ENCODE results near the gene MAML2. TPM values are rescaled to one million over a fixed set of nuclear protein-coding genes. Genes with fewer than 3 reads are reported as not detected.

Gene MAML2
- total and polyA plus RNA-seq, 10 donors: 2.7 to 43.4 (median 27.2) TPM

DNA sequence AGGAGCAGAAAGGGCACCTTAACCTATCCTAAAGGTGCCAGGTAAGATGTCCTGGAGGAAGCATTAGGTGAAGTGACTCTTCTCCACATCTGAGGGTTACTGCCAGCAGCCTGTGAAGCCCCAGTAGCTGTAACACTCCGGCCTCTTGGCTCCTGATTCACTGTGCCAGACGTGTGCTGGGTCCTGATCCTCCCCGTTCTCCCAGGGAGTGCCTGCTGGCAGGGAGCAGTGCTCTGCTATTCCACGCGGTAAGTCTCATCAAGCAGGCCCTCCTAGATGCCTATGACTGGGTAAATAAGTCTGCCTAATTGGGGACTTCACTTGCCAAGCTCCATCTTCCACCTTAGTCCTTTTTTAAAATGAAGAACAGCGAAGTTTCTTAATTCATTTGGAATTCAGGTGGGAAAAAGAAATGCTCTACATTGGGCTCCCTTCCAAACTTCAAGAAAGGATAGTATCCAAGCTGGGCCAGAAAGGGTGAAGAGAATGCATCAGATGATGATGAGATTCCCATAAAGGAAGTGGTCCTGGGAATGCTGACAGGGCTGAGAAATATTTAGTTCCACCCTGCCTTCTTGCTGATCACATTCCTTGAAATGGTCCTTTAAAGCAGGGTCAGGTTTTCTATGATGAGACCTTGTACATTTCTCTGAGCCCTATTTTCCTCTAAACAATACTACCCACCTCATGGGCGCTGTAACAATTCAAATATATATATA, 188.0 kb downstream of the MAML2 start:
- WGBS, 5 donors: 82 to 95% (median 88%) methylated on average over 7 of the region's 7 CpGs
- Histone ChIP-seq H3K4me1 (peaks cover 27 to 65% (median 45%) of the 10 kb centered on the region in 6 donors), H3K36me3 (no peaks in the 10 kb centered on the region), H3K9me3 (no peaks in the 10 kb centered on the region), H3K27ac (peak overlapping the region; percentile 20 to 85 (median 78)), H3K4me3 (no peak overlapping the region), H3K27me3 (replicated peaks in 1 of 7) (no peaks in the 10 kb centered on the region)
- TF ChIP-seq POLR2AphosphoS5 (IDR thresholded peaks at IDR 0.05) (no peak), POLR2A (IDR thresholded peaks at IDR 0.05) (no peak)
- intact Hi-C loops (cut with DNase I; ENCODE audit: low total_unique reads): no loop called here
- DNase-seq: no peak

DNA sequence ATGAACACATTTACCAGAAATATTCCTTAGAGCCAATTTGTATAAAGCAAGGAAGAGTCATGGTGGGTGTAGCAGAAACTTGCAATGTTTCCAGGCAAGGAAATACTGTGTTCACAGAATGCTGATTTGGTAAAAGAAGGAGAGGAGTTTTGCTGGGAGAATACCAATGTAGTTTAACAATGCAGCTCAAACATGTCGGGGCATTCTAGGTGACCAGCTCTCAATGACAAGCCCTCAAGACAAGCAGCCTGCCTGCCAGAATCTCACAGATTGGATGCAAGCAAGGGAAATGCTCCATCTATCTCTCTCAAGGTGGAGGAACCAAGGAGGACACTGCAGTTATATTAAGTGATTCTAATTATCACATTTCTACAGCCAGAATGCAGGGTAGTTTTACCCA, 190.4 kb downstream of the MAML2 start:
- 86 to 100% (median 95%) methylated on average over 1 of the region's 1 CpG for WGBS, 5 donors
- H3K27ac ChIP-seq: no peak overlapping the region
- intact Hi-C loops (cut with DNase I; ENCODE audit: low total_unique reads): no loop called here
- H3K27me3 ChIP-seq (replicated peaks in 1 of 7): no peaks in the 10 kb centered on the region
- no peaks in the 10 kb centered on the region for H3K9me3 ChIP-seq
- TF ChIP-seq POLR2AphosphoS5 (IDR thresholded peaks at IDR 0.05) (no peak), POLR2A (IDR thresholded peaks at IDR 0.05) (no peak)
- TF ChIP-seq, protein P1, sequence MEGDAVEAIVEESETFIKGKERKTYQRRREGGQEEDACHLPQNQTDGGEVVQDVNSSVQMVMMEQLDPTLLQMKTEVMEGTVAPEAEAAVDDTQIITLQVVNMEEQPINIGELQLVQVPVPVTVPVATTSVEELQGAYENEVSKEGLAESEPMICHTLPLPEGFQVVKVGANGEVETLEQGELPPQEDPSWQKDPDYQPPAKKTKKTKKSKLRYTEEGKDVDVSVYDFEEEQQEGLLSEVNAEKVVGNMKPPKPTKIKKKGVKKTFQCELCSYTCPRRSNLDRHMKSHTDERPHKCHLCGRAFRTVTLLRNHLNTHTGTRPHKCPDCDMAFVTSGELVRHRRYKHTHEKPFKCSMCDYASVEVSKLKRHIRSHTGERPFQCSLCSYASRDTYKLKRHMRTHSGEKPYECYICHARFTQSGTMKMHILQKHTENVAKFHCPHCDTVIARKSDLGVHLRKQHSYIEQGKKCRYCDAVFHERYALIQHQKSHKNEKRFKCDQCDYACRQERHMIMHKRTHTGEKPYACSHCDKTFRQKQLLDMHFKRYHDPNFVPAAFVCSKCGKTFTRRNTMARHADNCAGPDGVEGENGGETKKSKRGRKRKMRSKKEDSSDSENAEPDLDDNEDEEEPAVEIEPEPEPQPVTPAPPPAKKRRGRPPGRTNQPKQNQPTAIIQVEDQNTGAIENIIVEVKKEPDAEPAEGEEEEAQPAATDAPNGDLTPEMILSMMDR (IDR thresholded peaks at IDR 0.05 in 8 of 11, conservative IDR thresholded peaks at IDR 0.05 in 3 of 11): no peak
- no peak overlapping the region for H3K4me3 ChIP-seq
- H3K36me3 ChIP-seq: no peaks in the 10 kb centered on the region
- peaks cover 20 to 58% (median 35%) of the 10 kb centered on the region in 6 donors for H3K4me1 ChIP-seq
- no peak for DNase-seq

DNA sequence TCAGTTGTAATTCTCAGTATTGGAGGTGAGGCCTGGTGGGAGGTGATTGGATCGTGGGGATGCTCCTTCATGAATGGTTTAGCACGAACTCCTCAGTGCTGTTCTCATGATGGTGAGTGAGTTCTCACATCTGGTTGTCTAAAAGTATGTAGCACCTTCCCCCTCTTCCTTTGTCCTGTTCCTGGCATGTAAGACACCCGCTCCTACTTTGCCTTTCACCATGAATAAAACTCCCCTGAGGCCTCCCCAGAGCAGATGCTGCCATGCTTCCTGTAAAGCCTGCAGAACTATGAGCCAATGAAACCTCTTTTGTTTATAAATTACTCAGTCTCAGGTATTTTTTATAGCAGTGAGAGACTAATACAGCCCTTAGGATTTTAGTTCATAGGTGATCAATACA, 191.5 kb downstream of the MAML2 start:
- DNase-seq: no peak
- intact Hi-C loops (cut with DNase I; ENCODE audit: low total_unique reads): no loop called here
- 77 to 86% (median 83%) methylated on average over 3 of the region's 3 CpGs for WGBS, 5 donors
- peaks cover 9 to 54% (median 26%) of the 10 kb centered on the region in 6 donors for H3K4me1 ChIP-seq
- H3K27ac ChIP-seq: no peak overlapping the region
- TF ChIP-seq POLR2A (IDR thresholded peaks at IDR 0.05) (no peak), POLR2AphosphoS5 (IDR thresholded peaks at IDR 0.05) (no peak)
- TF ChIP-seq, protein P1 (IDR thresholded peaks at IDR 0.05 in 8 of 11, conservative IDR thresholded peaks at IDR 0.05 in 3 of 11): no peak
- H3K4me3 ChIP-seq: no peak overlapping the region
- no peaks in the 10 kb centered on the region for H3K27me3 ChIP-seq (replicated peaks in 1 of 7)
- H3K9me3 ChIP-seq: no peaks in the 10 kb centered on the region
- no peaks in the 10 kb centered on the region for H3K36me3 ChIP-seq

DNA sequence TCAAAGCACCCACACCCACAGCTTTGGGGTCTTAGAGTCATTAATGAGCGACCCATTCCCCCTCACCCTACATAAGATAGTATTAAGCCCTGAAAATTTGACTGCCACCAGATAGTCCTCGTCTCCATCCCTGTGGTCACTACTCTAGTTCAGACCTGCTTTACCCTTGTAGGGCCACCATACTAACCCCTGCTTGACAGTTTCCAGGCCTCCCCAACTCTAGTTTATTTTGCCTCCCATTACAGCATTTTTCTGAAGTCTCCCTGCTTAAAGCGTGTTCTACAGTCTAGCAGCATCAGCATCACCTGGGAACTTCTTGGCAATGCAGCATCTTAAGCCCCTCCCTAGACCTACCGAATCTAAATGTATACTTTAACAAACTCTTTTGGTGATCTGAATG, 192.4 kb downstream of the MAML2 start:
- Histone ChIP-seq H3K27ac (no peak overlapping the region), H3K4me1 (peaks cover 0 to 50% (median 17%) of the 10 kb centered on the region in 6 donors), H3K9me3 (no peaks in the 10 kb centered on the region), H3K4me3 (no peak overlapping the region), H3K27me3 (replicated peaks in 1 of 7) (no peaks in the 10 kb centered on the region), H3K36me3 (no peaks in the 10 kb centered on the region)
- DNase-seq: no peak
- intact Hi-C loops (cut with DNase I; ENCODE audit: low total_unique reads): no loop called here
- WGBS, 5 donors: 89 to 95% (median 95%) methylated on average over 4 of the region's 4 CpGs
- TF ChIP-seq POLR2AphosphoS5 (IDR thresholded peaks at IDR 0.05): no peak
- TF ChIP-seq POLR2A (IDR thresholded peaks at IDR 0.05): no peak
- TF ChIP-seq, protein P1 (IDR thresholded peaks at IDR 0.05 in 8 of 11, conservative IDR thresholded peaks at IDR 0.05 in 3 of 11): no peak

Data from spleen (tissue), 11 donors.